SU-DHL-6 (cell line): ENCODE data around the gene KLHL29.

ENCODE experiments used
- H2AFZ ChIP-seq: fragments of 200-600 bp; sonication (generic); 2 replicates; pipeline ENCODE4 v1.6.1; 2014; ENCODE audit warnings: low read depth, mild to moderate bottlenecking, moderate library complexity, mixed read lengths, antibody characterized with exemption, low read length; ENCODE audit not compliant: severe bottlenecking
- H3F3A ChIP-seq: fragments of 200-600 bp; shearing (Covaris generic); 2 replicates; pipeline ENCODE4 v1.6.0; 2016; ENCODE audit warnings: antibody characterized with exemption, mild to moderate bottlenecking; ENCODE audit not compliant: insufficient read depth
- H3K27ac ChIP-seq: fragments of 200-600 bp; sonication (generic); 2 replicates; pipeline ENCODE4 v1.5.1; 2016; ENCODE audit warnings: low read depth, mild to moderate bottlenecking, low read length, moderate library complexity, mixed read lengths
- H3K27me3 ChIP-seq: fragments of 200-600 bp; sonication (generic), shearing (Covaris generic); 2 replicates; pipeline ENCODE4 v1.6.0; 2014; ENCODE audit warnings: mild to moderate bottlenecking, low read length
- H3K36me3 ChIP-seq: fragments of 200-600 bp; sonication (generic); 2 replicates; pipeline ENCODE4 v1.6.1; 2014; ENCODE audit warnings: mild to moderate bottlenecking, low read length, mixed read lengths
- H3K4me2 ChIP-seq: fragments of 300-600, 200-600 bp; shearing (Covaris generic), sonication (generic); 2 replicates; pipeline ENCODE4 v1.6.0; 2014; ENCODE audit warnings: low read length, low read depth, mild to moderate bottlenecking; ENCODE audit not compliant: poor library complexity, severe bottlenecking
- H3K4me3 ChIP-seq: fragments of 200-600 bp; sonication (generic); 2 replicates; pipeline ENCODE4 v1.5.1; 2014; ENCODE audit warnings: antibody characterized with exemption, low read length, mild to moderate bottlenecking, mixed read lengths; ENCODE audit not compliant: insufficient read depth, poor library complexity, severe bottlenecking
- H3K79me2 ChIP-seq: fragments of 200-600 bp; sonication (generic); 2 replicates; pipeline ENCODE4 v1.6.1; 2014; ENCODE audit warnings: mild to moderate bottlenecking, low read length, moderate library complexity; ENCODE audit not compliant: insufficient read depth
- H3K9ac ChIP-seq: fragments of 200-600 bp; sonication (generic); 2 replicates; pipeline ENCODE4 v1.7.0; 2014; ENCODE audit warnings: mild to moderate bottlenecking, low read length
- H3K9me2 ChIP-seq: fragments of 200-600 bp; sonication (generic); replicated peaks from 2 replicates; pipeline ENCODE4 v1.6.1; 2014; ENCODE audit warnings: low read length; ENCODE audit not compliant: insufficient read depth
- H3K9me3 ChIP-seq: fragments of 200-600 bp; sonication (generic); 2 replicates; pipeline ENCODE4 v1.6.1; 2014; ENCODE audit warnings: low read length, mixed read lengths; ENCODE audit not compliant: insufficient read depth
- H4K20me1 ChIP-seq: fragments of 200-600 bp; sonication (generic); 2 replicates; pipeline ENCODE4 v1.6.1; 2014; ENCODE audit warnings: low read depth, mild to moderate bottlenecking, antibody characterized with exemption, low read length, moderate library complexity, mixed read lengths
- CTCF ChIP-seq: fragments of 200-600 bp; sonication (generic); IDR thresholded peaks from one replicate; pipeline ENCODE4 v1.5.1; 2017; ENCODE audit warnings: antibody characterized with exemption, mild to moderate bottlenecking, low read length, moderate library complexity; ENCODE audit not compliant: insufficient read depth, poor library complexity, severe bottlenecking
- EZH2phosphoT487 ChIP-seq: fragments of 200-600 bp; sonication (generic), shearing (Covaris generic); conservative IDR thresholded peaks from 2 replicates; pipeline ENCODE4 v1.6.1; 2018; ENCODE audit warnings: mild to moderate bottlenecking, antibody characterized with exemption, low read length, moderate library complexity, mixed read lengths

Gene KLHL29

DNA sequence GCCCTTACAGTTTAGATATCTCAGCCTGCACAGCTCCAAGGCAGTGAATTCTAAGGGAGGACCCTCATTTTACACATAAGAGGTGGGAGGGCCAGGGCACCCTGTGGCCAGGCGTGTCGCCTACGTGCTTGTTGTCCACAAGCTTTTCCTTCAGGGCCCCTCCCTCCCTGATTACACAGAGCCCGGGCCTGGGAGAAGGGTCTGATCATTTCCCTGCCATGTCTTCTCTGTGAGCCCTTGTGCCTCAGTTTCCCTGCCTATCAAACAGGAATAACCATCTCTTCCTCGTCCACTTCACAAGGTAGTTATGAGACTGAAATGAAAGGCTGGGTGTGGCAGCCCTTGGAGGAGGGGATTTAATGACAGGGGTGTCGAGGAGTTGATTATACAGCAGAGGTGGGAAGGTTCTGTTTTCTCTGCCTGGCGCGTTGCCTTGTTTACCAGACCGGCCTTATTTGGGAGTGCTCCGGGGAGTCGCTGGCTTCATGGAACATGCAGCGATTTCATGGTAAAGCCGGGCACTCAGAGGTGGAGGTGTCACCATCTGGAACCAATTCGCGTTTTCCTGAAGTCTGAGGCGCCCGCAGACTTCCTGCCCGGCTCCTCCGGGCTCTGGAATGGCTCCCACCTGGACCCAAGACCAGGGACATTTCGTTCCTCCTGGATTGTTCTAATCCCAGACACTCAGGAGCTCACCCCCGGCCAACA lies 208.9 kb downstream of the KLHL29 start:
- Histone ChIP-seq H3K9ac (no peak overlapping the region), H3F3A (no peaks in the 10 kb centered on the region), H3K27me3 (no peaks in the 10 kb centered on the region), H3K36me3 (no peaks in the 10 kb centered on the region), H3K9me2 (no peaks in the 10 kb centered on the region), H2AFZ (no peak overlapping the region), H3K4me3 (no peak overlapping the region), H3K79me2 (no peaks in the 10 kb centered on the region), H3K27ac (no peak overlapping the region), H3K4me2 (no peak overlapping the region), H3K9me3 (no peaks in the 10 kb centered on the region), H4K20me1 (no peaks in the 10 kb centered on the region)
- no peak for TF ChIP-seq EZH2phosphoT487
- TF ChIP-seq CTCF, result no peak

DNA sequence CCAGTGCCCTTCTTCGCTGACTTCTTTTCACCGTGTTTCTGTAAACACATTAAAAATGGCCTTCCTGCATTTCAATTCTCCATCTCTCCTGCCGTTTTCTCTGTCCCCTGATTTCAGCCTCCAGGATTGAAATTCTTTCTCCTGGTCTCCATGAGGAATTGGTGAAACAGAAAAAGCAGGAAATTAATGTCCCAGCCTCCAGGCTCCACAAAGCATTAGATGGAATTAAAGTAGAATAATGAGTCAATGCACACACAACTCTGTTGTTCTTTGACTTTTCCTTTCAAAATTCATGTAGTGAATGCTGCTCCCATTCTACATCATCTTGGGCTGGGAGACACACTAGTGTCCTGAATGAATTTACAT lies 209.5 kb downstream of the KLHL29 start:
- Histone ChIP-seq H3K36me3 (no peaks in the 10 kb centered on the region), H3K4me3 (no peak overlapping the region), H4K20me1 (no peaks in the 10 kb centered on the region), H3F3A (no peaks in the 10 kb centered on the region), H3K27me3 (no peaks in the 10 kb centered on the region), H3K4me2 (no peak overlapping the region), H3K9me3 (no peaks in the 10 kb centered on the region), H3K9me2 (no peaks in the 10 kb centered on the region), H3K79me2 (no peaks in the 10 kb centered on the region), H3K9ac (no peak overlapping the region), H3K27ac (no peak overlapping the region), H2AFZ (no peak overlapping the region)
- no peak for TF ChIP-seq EZH2phosphoT487
- no peak for TF ChIP-seq CTCF

GRCh38 chr2:23595021-23595420 lies 210.0 kb downstream of the KLHL29 start:
- TF ChIP-seq CTCF (no peak), EZH2phosphoT487 (no peak)
- no peaks in the 10 kb centered on the region for H3K9me2 ChIP-seq
- no peak overlapping the region for H3K9ac ChIP-seq
- no peaks in the 10 kb centered on the region for H4K20me1 ChIP-seq
- no peaks in the 10 kb centered on the region for H3K79me2 ChIP-seq
- H3F3A ChIP-seq, result no peaks in the 10 kb centered on the region
- H3K27ac ChIP-seq, result no peak overlapping the region
- no peak overlapping the region for H3K4me3 ChIP-seq
- H3K4me2 ChIP-seq, result no peak overlapping the region
- H3K27me3 ChIP-seq, result no peaks in the 10 kb centered on the region
- H3K36me3 ChIP-seq, result no peaks in the 10 kb centered on the region
- H3K9me3 ChIP-seq, result no peaks in the 10 kb centered on the region
- H2AFZ ChIP-seq, result no peak overlapping the region
